ENCODE measurements around the gene ITLN2. TPM values are rescaled to one million over a fixed set of nuclear protein-coding genes. Genes with fewer than 3 reads are reported as not detected.
"Not testable (repeated sequence)": the region's sequence is repeated elsewhere in the genome, so short reads cannot be mapped to it uniquely, and the experiment has no call there.

ITLN2 gene
- total RNA-seq, 1 donor from 2014 or later, result 0.35 TPM

- Mint-ChIP-seq H3K4me1 (no peaks in the 10 kb centered on the region), H3K36me3 (ENCODE audit: low read depth) (no peaks in the 10 kb centered on the region), H3K9me3 (no peaks in the 10 kb centered on the region), H3K27ac (ENCODE audit: unreplicated experiment) (no peak overlapping the region), H3K27me3 (ENCODE audit: low read depth) (no peaks in the 10 kb centered on the region), H3K4me3 (no peak overlapping the region)
- DNase-seq (ENCODE audit: low read depth, low spot score), result no peak
- no peak for TF ChIP-seq CTCF (conservative IDR thresholded peaks at IDR 0.05)
These were observed 46.6 kb downstream of the ITLN2 start for GRCh38 chr1:160907976-160908375.

GRCh38 chr1:160905617-160905989, 49.0 kb downstream of the ITLN2 start:
- no peak for TF ChIP-seq CTCF (conservative IDR thresholded peaks at IDR 0.05)
- no peaks in the 10 kb centered on the region for H3K36me3 Mint-ChIP-seq (ENCODE audit: low read depth)
- peaks cover 17% of the 10 kb centered on the region for H3K27me3 Mint-ChIP-seq (ENCODE audit: low read depth)
- H3K4me1 Mint-ChIP-seq, result no peaks in the 10 kb centered on the region
- H3K27ac Mint-ChIP-seq (ENCODE audit: unreplicated experiment), result no peak overlapping the region
- no peaks in the 10 kb centered on the region for H3K9me3 Mint-ChIP-seq
- no peak overlapping the region for H3K4me3 Mint-ChIP-seq
- DNase-seq (ENCODE audit: low read depth, low spot score), result no peak

- no peak for DNase-seq (ENCODE audit: low read depth, low spot score)
- Mint-ChIP-seq H3K27ac (ENCODE audit: unreplicated experiment) (no peak overlapping the region), H3K27me3 (ENCODE audit: low read depth) (peaks cover 21% of the 10 kb centered on the region), H3K9me3 (peaks cover 3% of the 10 kb centered on the region), H3K4me1 (no peaks in the 10 kb centered on the region), H3K36me3 (ENCODE audit: low read depth) (no peaks in the 10 kb centered on the region), H3K4me3 (no peak overlapping the region)
- TF ChIP-seq CTCF (conservative IDR thresholded peaks at IDR 0.05), result no peak
These were observed 49.6 kb downstream of the ITLN2 start for GRCh38 chr1:160904783-160905616.

- H3K27ac Mint-ChIP-seq (ENCODE audit: unreplicated experiment); H3K36me3 Mint-ChIP-seq (ENCODE audit: low read depth); H3K9me3 Mint-ChIP-seq; H3K4me3 Mint-ChIP-seq; H3K4me1 Mint-ChIP-seq; DNase-seq (ENCODE audit: low read depth, low spot score): not testable (repeated sequence)
- H3K27me3 Mint-ChIP-seq (ENCODE audit: low read depth), result peaks cover 45% of the 10 kb centered on the region
These were observed 52.4 kb downstream of the ITLN2 start for GRCh38 chr1:160902251-160902650.

GRCh38 chr1:160901768-160902167, 52.8 kb downstream of the ITLN2 start:
- Mint-ChIP-seq H3K9me3 (peaks cover 3% of the 10 kb centered on the region), H3K4me1 (no peaks in the 10 kb centered on the region), H3K27ac (ENCODE audit: unreplicated experiment) (no peak overlapping the region), H3K4me3 (no peak overlapping the region), H3K36me3 (ENCODE audit: low read depth) (no peaks in the 10 kb centered on the region), H3K27me3 (ENCODE audit: low read depth) (peaks cover 49% of the 10 kb centered on the region)
- no peak for DNase-seq (ENCODE audit: low read depth, low spot score)
- no peak for TF ChIP-seq CTCF (conservative IDR thresholded peaks at IDR 0.05)

GRCh38 chr1:160900683-160901082, 53.9 kb downstream of the ITLN2 start:
- DNase-seq (ENCODE audit: low read depth, low spot score); H3K27ac Mint-ChIP-seq (ENCODE audit: unreplicated experiment); H3K36me3 Mint-ChIP-seq (ENCODE audit: low read depth); H3K9me3 Mint-ChIP-seq; H3K4me3 Mint-ChIP-seq; H3K4me1 Mint-ChIP-seq: not testable (repeated sequence)
- peaks cover 58% of the 10 kb centered on the region for H3K27me3 Mint-ChIP-seq (ENCODE audit: low read depth)

Other genes starting within 250 kb of the ITLN2 start
- not detected in 2 replicates for gene CD48, start 243.0 kb downstream of the ITLN2 start, total RNA-seq
- gene SLAMF7, start 215.6 kb downstream of the ITLN2 start, total RNA-seq, result not detected in 2 replicates
- not detected in 2 replicates for gene LY9, start 158.6 kb downstream of the ITLN2 start, total RNA-seq
- gene CD244, start 91.9 kb downstream of the ITLN2 start, total RNA-seq, result not detected in 2 replicates
- gene ITLN1, start 69.6 kb downstream of the ITLN2 start, total RNA-seq, result not detected in 2 replicates
- gene F11R, start 66.3 kb upstream of the ITLN2 start, total RNA-seq, result 3.5 and 6.4 TPM in 2 replicates
- 6.7 and 7.2 TPM in 2 replicates for gene TSTD1, start 84.2 kb upstream of the ITLN2 start, total RNA-seq
- 87.7 and 89.5 TPM in 2 replicates for gene USF1, start 91.2 kb upstream of the ITLN2 start, total RNA-seq
- not detected in 2 replicates for gene ARHGAP30, start 115.1 kb upstream of the ITLN2 start, total RNA-seq
- gene NECTIN4, start 134.7 kb upstream of the ITLN2 start, total RNA-seq, result not detected in 2 replicates
- gene KLHDC9, start 143.6 kb upstream of the ITLN2 start, total RNA-seq, result 8.0 and 9.1 TPM in 2 replicates
- 90.0 and 99.5 TPM in 2 replicates for gene PFDN2, start 163.2 kb upstream of the ITLN2 start, total RNA-seq
- 48.6 and 53.9 TPM in 2 replicates for gene NIT1, start 163.3 kb upstream of the ITLN2 start, total RNA-seq
- 35.1 and 36.2 TPM in 2 replicates for gene DEDD, start 177.9 kb upstream of the ITLN2 start, total RNA-seq
- gene UFC1, start 199.2 kb upstream of the ITLN2 start, total RNA-seq, result 77.2 and 80.9 TPM in 2 replicates
- gene USP21, start 204.7 kb upstream of the ITLN2 start, total RNA-seq, result 41.6 and 45.2 TPM in 2 replicates
- 48.3 and 48.6 TPM in 2 replicates for gene PPOX, start 211.6 kb upstream of the ITLN2 start, total RNA-seq
- 50.6 and 53.2 TPM in 2 replicates for gene B4GALT3, start 222.7 kb upstream of the ITLN2 start, total RNA-seq
- gene ADAMTS4, start 244.2 kb upstream of the ITLN2 start, total RNA-seq, result 4.6 and 4.8 TPM in 2 replicates
- 106 and 108 TPM in 2 replicates for gene NDUFS2, start 247.6 kb upstream of the ITLN2 start, total RNA-seq

Data from neural crest cell (in vitro differentiated cells).